Sigmoid colon (tissue), 7 donors: ENCODE results near the gene CATSPER4. TPM values are rescaled to one million over a fixed set of nuclear protein-coding genes. Genes with fewer than 3 reads are reported as not detected.

Experiments used
- DNase-seq: peaks from one replicate; pipeline ENCODE4 v3.0.0-alpha.2; 2019
- H3K27ac ChIP-seq, 4 donors: fragments of 200-600 bp; sonication (generic); one replicate each; pipeline ENCODE4 v1.5.1; 2016 to 2019; ENCODE audit warnings: mild to moderate bottlenecking in 1 of 4
- H3K27me3 ChIP-seq, 3 donors: fragments of 200-600 bp; sonication (generic); one replicate each; pipeline ENCODE4 v1.5.1; 2019; ENCODE audit warnings: mild to moderate bottlenecking in 1 of 3
- H3K36me3 ChIP-seq, 4 donors: fragments of 200-600 bp; sonication (generic); one replicate each; pipeline ENCODE4 v1.5.1; 2016 to 2019
- H3K4me1 ChIP-seq, 4 donors: fragments of 200-600 bp; sonication (generic); one replicate each; pipeline ENCODE4 v1.5.1; 2017 to 2019
- H3K4me3 ChIP-seq, 4 donors: fragments of 200-600 bp; sonication (generic); one replicate each; pipeline ENCODE4 v1.5.1; 2017 to 2019; ENCODE audit warnings: mild to moderate bottlenecking in 2 of 4, moderate library complexity in 1 of 4
- H3K9me3 ChIP-seq, 4 donors: fragments of 200-600 bp in 3 of 4; sonication (generic) in 3 of 4; one replicate each; pipeline versions ENCODE4 v1.5.1 to v1.6.1; 2013 to 2019
- EP300 ChIP-seq, 4 donors: sonication (generic); formaldehyde crosslinking; IDR thresholded peaks; one replicate each; pipeline ENCODE4 v1.6.1; 2017; ENCODE audit warnings: antibody characterized with exemption in 4 of 4
- POLR2A ChIP-seq, 2 donors: fragments of 450-650 bp; IDR thresholded peaks; one replicate each; pipeline ENCODE4 v1.6.1; 2016; ENCODE audit warnings: antibody characterized with exemption in 2 of 2, mild to moderate bottlenecking in 2 of 2, moderate library complexity in 2 of 2
- POLR2AphosphoS5 ChIP-seq, 4 donors: sonication (generic); formaldehyde crosslinking; IDR thresholded peaks; one replicate each; pipeline ENCODE4 v1.6.1; 2017; ENCODE audit warnings: antibody characterized with exemption in 4 of 4
- WGBS, 2 donors: extraction: QIAGEN DNeasy Blood & Tissue Kit; methylation state at CpG; one replicate each; pipeline ENCODE4 v1.1.7; 2013; 5-methylcytosine and 5-hydroxymethylcytosine counted together
- intact Hi-C: fragments of 100-400 bp; cut with DNase I; formaldehyde crosslinking; loops from one replicate; pipeline ENCODE4 v1.15.1; 2023
- polyA plus RNA-seq, 3 donors: library from polyadenylated mRNA; stranded (reverse); fragments of 200-250 nt; gene quantifications; one replicate each; pipeline ENCODE4 v1.2.3, GENCODE V29; 2013
- total RNA-seq, 4 donors: library from RNA; depleted of rRNA; stranded (reverse); fragments of >200 nt; gene quantifications; one replicate each; pipeline ENCODE4 v1.1.0, GENCODE V29; 2016
- TF ChIP-seq, protein P1 (sequence below), 4 experiments: fragments of 450-650 bp in 3 of 4; fragments of 200-600 bp in 1 of 4; IDR thresholded peaks; one replicate each; pipeline ENCODE4 v1.5.1; 2016 to 2019; ENCODE audit warnings: antibody characterized with exemption in 4 of 4, mild to moderate bottlenecking in 3 of 4, moderate library complexity in 2 of 4
- donor health status: healthy with polysubstance abuse.
- donor health status: Bipolar disorder and iron deficiency.
- donor health status: healthy.

Gene CATSPER4
- total and polyA plus RNA-seq, 7 donors = 0.04 TPM; not detected in 6

- Histone ChIP-seq H3K27me3 (peaks cover 7 to 30% (median 16%) of the 10 kb centered on the region in 3 donors), H3K9me3 (no peaks in the 10 kb centered on the region), H3K4me3 (peak overlapping the region in 3 of 4 donors; percentile 5 to 15 (median 8)), H3K27ac (peak overlapping the region in 2 of 4 donors; percentile 12 to 61), H3K36me3 (no peaks in the 10 kb centered on the region), H3K4me1 (peaks cover 0 to 8% (median 6%) of the 10 kb centered on the region in 4 donors)
- DNase-seq = no peak
- intact Hi-C loops = no loop called here
- TF ChIP-seq EP300 (IDR thresholded peaks at IDR 0.05) = no peak
- WGBS, 2 donors = 28 to 37% methylated on average over 12 of the region's 12 CpGs
Observed at GRCh38 chr1:26156285-26157038, 33.9 kb upstream of the CATSPER4 start.

DNA sequence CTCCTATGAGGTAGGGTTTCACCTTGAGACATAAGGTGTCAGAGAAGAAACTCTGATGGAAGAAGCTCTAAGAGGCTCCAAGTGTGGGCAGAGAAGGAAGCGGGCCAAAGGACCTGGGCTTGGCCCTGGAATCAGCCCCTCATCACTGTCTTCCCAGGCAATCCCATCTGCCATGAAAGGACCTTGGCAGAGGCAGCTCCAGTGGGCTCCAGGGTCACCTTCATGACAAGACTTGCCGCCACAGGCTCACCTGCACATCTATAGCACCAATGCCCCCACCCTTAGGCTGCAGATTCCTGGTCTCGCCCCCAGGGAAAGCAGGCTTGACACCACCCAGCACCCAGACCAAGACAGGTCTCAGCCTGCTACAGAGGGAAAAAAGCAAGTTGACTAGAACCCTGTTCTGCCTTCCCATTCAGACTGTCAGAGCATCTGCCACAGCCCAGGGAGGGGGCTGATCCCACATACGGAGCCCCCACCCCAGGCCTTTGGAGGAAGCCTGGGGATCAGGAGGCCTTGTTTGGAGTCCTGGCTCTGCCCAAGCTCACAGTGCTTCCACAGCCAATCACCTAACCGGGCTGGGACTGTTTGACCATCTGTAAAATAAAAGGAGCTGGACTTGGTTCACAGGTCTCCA, 32.0 kb upstream of the CATSPER4 start:
- H3K9me3 ChIP-seq = no peaks in the 10 kb centered on the region
- H3K36me3 ChIP-seq = no peaks in the 10 kb centered on the region
- no peak for TF ChIP-seq POLR2AphosphoS5 (IDR thresholded peaks at IDR 0.05)
- TF ChIP-seq, protein P1, sequence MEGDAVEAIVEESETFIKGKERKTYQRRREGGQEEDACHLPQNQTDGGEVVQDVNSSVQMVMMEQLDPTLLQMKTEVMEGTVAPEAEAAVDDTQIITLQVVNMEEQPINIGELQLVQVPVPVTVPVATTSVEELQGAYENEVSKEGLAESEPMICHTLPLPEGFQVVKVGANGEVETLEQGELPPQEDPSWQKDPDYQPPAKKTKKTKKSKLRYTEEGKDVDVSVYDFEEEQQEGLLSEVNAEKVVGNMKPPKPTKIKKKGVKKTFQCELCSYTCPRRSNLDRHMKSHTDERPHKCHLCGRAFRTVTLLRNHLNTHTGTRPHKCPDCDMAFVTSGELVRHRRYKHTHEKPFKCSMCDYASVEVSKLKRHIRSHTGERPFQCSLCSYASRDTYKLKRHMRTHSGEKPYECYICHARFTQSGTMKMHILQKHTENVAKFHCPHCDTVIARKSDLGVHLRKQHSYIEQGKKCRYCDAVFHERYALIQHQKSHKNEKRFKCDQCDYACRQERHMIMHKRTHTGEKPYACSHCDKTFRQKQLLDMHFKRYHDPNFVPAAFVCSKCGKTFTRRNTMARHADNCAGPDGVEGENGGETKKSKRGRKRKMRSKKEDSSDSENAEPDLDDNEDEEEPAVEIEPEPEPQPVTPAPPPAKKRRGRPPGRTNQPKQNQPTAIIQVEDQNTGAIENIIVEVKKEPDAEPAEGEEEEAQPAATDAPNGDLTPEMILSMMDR (IDR thresholded peaks at IDR 0.05) = no peak
- no peak for TF ChIP-seq POLR2A (IDR thresholded peaks at IDR 0.05)
- no peak for TF ChIP-seq EP300 (IDR thresholded peaks at IDR 0.05)
- DNase-seq = peak; percentile 37
- intact Hi-C loops = no loop called here
- H3K4me1 ChIP-seq = peaks cover 0 to 17% (median 12%) of the 10 kb centered on the region in 4 donors
- peaks cover 7 to 30% (median 16%) of the 10 kb centered on the region in 3 donors for H3K27me3 ChIP-seq
- peak overlapping the region in 2 of 4 donors; percentile 7 to 45 for H3K27ac ChIP-seq
- 89 to 90% methylated on average over 5 of the region's 5 CpGs for WGBS, 2 donors
- H3K4me3 ChIP-seq = peak overlapping the region in 2 of 4 donors; percentile 14 to 54

GRCh38 chr1:26158908-26159742, 31.3 kb upstream of the CATSPER4 start, which contains the start of gene FAM110D:
Gene FAM110D, plus strand, starts transcription at chr1:26159079. Its CDS starts 2,213 bp downstream, at chr1:26161292.
- intact Hi-C loops = no loop called here
- no peaks in the 10 kb centered on the region for H3K9me3 ChIP-seq
- no peaks in the 10 kb centered on the region for H3K36me3 ChIP-seq
- peaks cover 0 to 22% (median 17%) of the 10 kb centered on the region in 4 donors for H3K4me1 ChIP-seq
- TF ChIP-seq, protein P1 (IDR thresholded peaks at IDR 0.05) = no peak
- TF ChIP-seq EP300 (IDR thresholded peaks at IDR 0.05) (no peak), POLR2AphosphoS5 (IDR thresholded peaks at IDR 0.05) (peak in 1 of 4 donors; percentile 31), POLR2A (IDR thresholded peaks at IDR 0.05) (no peak)
- peak within 1 kb of the TSS in 3 of 4 donors; percentile 17 to 45 (median 18) for H3K27ac ChIP-seq
- 67 to 71% methylated on average over 6 of the region's 6 CpGs for WGBS, 2 donors
- H3K27me3 ChIP-seq = peaks cover 7 to 30% (median 16%) of the 10 kb centered on the region in 3 donors
- peak; percentile 49 for DNase-seq
- H3K4me3 ChIP-seq = peak within 1 kb of the TSS in 3 of 4 donors; percentile 14 to 59 (median 54)

- 67 to 77% methylated on average over 4 of the region's 4 CpGs for WGBS, 2 donors
- H3K27ac ChIP-seq = peak overlapping the region in 2 of 4 donors; percentile 17 to 45
- no peaks in the 10 kb centered on the region for H3K36me3 ChIP-seq
- DNase-seq = no peak
- H3K4me1 ChIP-seq = peaks cover 0 to 28% (median 19%) of the 10 kb centered on the region in 4 donors
- TF ChIP-seq EP300 (IDR thresholded peaks at IDR 0.05) = no peak
- TF ChIP-seq, protein P1 (IDR thresholded peaks at IDR 0.05) = no peak
- no peak for TF ChIP-seq POLR2AphosphoS5 (IDR thresholded peaks at IDR 0.05)
- TF ChIP-seq POLR2A (IDR thresholded peaks at IDR 0.05) = no peak
- H3K9me3 ChIP-seq = no peaks in the 10 kb centered on the region
- intact Hi-C loops = loop anchor here (5.0 to 10.0 kb wide), 2 partner anchors 122 to 165 kb away; no protein-coding TSS in a partner anchor
- H3K4me3 ChIP-seq = peak overlapping the region in 3 of 4 donors; percentile 14 to 59 (median 54)
- peaks cover 7 to 30% (median 16%) of the 10 kb centered on the region in 3 donors for H3K27me3 ChIP-seq
Observed at GRCh38 chr1:26159743-26160039, 30.7 kb upstream of the CATSPER4 start.
